Parathyroid adenoma (tissue), 2 donors: ENCODE data around the gene SERF2.
"Not testable (repeated sequence)": the region's sequence is repeated elsewhere in the genome, so short reads cannot be mapped to it uniquely, and the experiment has no call there.

ENCODE experiments used
- H2AFZ ChIP-seq: fragments of 300-600 bp; sonication (generic); one replicate; pipeline ENCODE4 v1.7.0; 2017; ENCODE audit warnings: antibody characterized with exemption, mild to moderate bottlenecking
- H3K27ac ChIP-seq: fragments of 300-600 bp; sonication (generic); one replicate; pipeline ENCODE4 v1.7.0; 2017
- H3K27me3 ChIP-seq: fragments of 300-600 bp; sonication (generic); one replicate; pipeline ENCODE4 v1.7.0; 2017; ENCODE audit warnings: low read length; ENCODE audit not compliant: control insufficient read depth, insufficient read depth
- H3K36me3 ChIP-seq: fragments of 300-600 bp; sonication (generic); one replicate; pipeline ENCODE4 v1.7.0; 2017; ENCODE audit warnings: low read length; ENCODE audit not compliant: control insufficient read depth, insufficient read depth
- H3K4me1 ChIP-seq: fragments of 300-600 bp; sonication (generic); one replicate; pipeline ENCODE4 v1.7.0; 2017; ENCODE audit warnings: control low read depth
- H3K4me2 ChIP-seq: fragments of 300-600 bp; sonication (generic); one replicate; pipeline ENCODE4 v1.7.0; 2017; ENCODE audit warnings: low read length
- H3K4me3 ChIP-seq: fragments of 300-600 bp; sonication (generic); one replicate; pipeline ENCODE4 v1.7.0; 2017; ENCODE audit warnings: low read depth, low read length
- H3K79me2 ChIP-seq: fragments of 300-600 bp; sonication (generic); one replicate; pipeline ENCODE4 v1.7.0; 2017; ENCODE audit warnings: control low read depth
- H3K9ac ChIP-seq: fragments of 300-600 bp; sonication (generic); one replicate; pipeline ENCODE4 v1.7.0; 2017; ENCODE audit warnings: mild to moderate bottlenecking
- H3K9me3 ChIP-seq: fragments of 300-600 bp; sonication (generic); one replicate; pipeline ENCODE4 v1.7.0; 2017; ENCODE audit warnings: low read length; ENCODE audit not compliant: control insufficient read depth
- CTCF ChIP-seq: fragments of 300-600 bp; sonication (generic); IDR thresholded peaks from one replicate; pipeline ENCODE4 v1.7.0; 2017; ENCODE audit warnings: antibody characterized with exemption, mild to moderate bottlenecking
- donor health status: primary hyperparathyroidism.

Gene SERF2

GRCh38 chr15:43828061-43828657 is 36.0 kb downstream of the SERF2 start:
- Histone ChIP-seq H3K4me3 (no peak overlapping the region), H3K9ac (no peak overlapping the region)

GRCh38 chr15:43829951-43830540 is 37.9 kb downstream of the SERF2 start:
- H3K79me2 ChIP-seq, H3K4me2 ChIP-seq: not testable (repeated sequence)

More at GRCh38 chr15:43828061-43828657, 36.0 kb downstream of the SERF2 start:
- H3K9me3 ChIP-seq: no peaks in the 10 kb centered on the region
- no peaks in the 10 kb centered on the region for H3K36me3 ChIP-seq
- H3K27me3 ChIP-seq: no peaks in the 10 kb centered on the region
- no peak overlapping the region for H3K27ac ChIP-seq
- peaks cover 7% of the 10 kb centered on the region for H3K79me2 ChIP-seq
- H3K4me1 ChIP-seq: no peaks in the 10 kb centered on the region
- no peak for TF ChIP-seq CTCF
- H3K4me2 ChIP-seq: no peak overlapping the region
- H2AFZ ChIP-seq: peak overlapping the region; percentile 20

GRCh38 chr15:43830691-43831275 is 38.7 kb downstream of the SERF2 start:
- H3K9ac ChIP-seq, H3K4me1 ChIP-seq, H3K36me3 ChIP-seq, H3K9me3 ChIP-seq, H3K4me3 ChIP-seq, H3K27ac ChIP-seq, H3K4me2 ChIP-seq, H3K27me3 ChIP-seq, H2AFZ ChIP-seq, H3K79me2 ChIP-seq: not testable (repeated sequence)

More at GRCh38 chr15:43829951-43830540, 37.9 kb downstream of the SERF2 start:
- H3K9me3 ChIP-seq, H3K4me3 ChIP-seq, H3K27me3 ChIP-seq, H3K27ac ChIP-seq, H2AFZ ChIP-seq, H3K4me1 ChIP-seq, H3K36me3 ChIP-seq, H3K9ac ChIP-seq: not testable (repeated sequence)

GRCh38 chr15:43831519-43832052 is 39.5 kb downstream of the SERF2 start:
- not testable (repeated sequence) for H3K9me3 ChIP-seq, H3K27me3 ChIP-seq, H3K4me3 ChIP-seq, H3K4me2 ChIP-seq, H2AFZ ChIP-seq, H3K27ac ChIP-seq, H3K4me1 ChIP-seq, H3K36me3 ChIP-seq, H3K9ac ChIP-seq, H3K79me2 ChIP-seq

- not testable (repeated sequence) for H2AFZ ChIP-seq, H3K9me3 ChIP-seq, H3K9ac ChIP-seq, H3K4me2 ChIP-seq, H3K36me3 ChIP-seq, H3K79me2 ChIP-seq, H3K4me1 ChIP-seq, H3K27me3 ChIP-seq, H3K4me3 ChIP-seq, H3K27ac ChIP-seq
Observed at GRCh38 chr15:43832485-43832884, 40.4 kb downstream of the SERF2 start.

GRCh38 chr15:43845421-43845820 is 53.3 kb downstream of the SERF2 start:
- no peaks in the 10 kb centered on the region for H3K9me3 ChIP-seq
- no peaks in the 10 kb centered on the region for H3K36me3 ChIP-seq
- H3K27ac ChIP-seq: no peak overlapping the region
- H3K4me2 ChIP-seq: no peak overlapping the region
- no peak overlapping the region for H2AFZ ChIP-seq
- H3K27me3 ChIP-seq: no peaks in the 10 kb centered on the region
- H3K9ac ChIP-seq: no peak overlapping the region
- no peaks in the 10 kb centered on the region for H3K4me1 ChIP-seq
- H3K4me3 ChIP-seq: no peak overlapping the region
- no peaks in the 10 kb centered on the region for H3K79me2 ChIP-seq
- no peak for TF ChIP-seq CTCF
